HL-60/S4 treated with retinoic acid at 250 ng/mL for 4 days and 3 days (cell line): Measurements from ENCODE around the gene NAA16.
"Not testable (repeated sequence)": the region's sequence is repeated elsewhere in the genome, so short reads cannot be mapped to it uniquely, and the experiment has no call there.

Experiments
- in situ Hi-C: fragments of 300-500 bp; cut with MboI; formaldehyde crosslinking; loops from 2 replicates; pipeline ENCODE4 v1.7.0; 2022; ENCODE audit warnings: low sequenced_read_pairs

NAA16 gene

GRCh38 chr13:41403983-41404382 lies 92.9 kb downstream of the NAA16 start:
- in situ Hi-C loops: no loop called here

- in situ Hi-C loops: no loop called here
Observed at GRCh38 chr13:41405367-41405766, 94.3 kb downstream of the NAA16 start.

GRCh38 chr13:41407380-41407779 lies 96.3 kb downstream of the NAA16 start:
- in situ Hi-C loops: no loop called here

GRCh38 chr13:41408121-41408520 lies 97.1 kb downstream of the NAA16 start:
- in situ Hi-C loops: no loop called here

- in situ Hi-C loops: no loop called here
Observed at GRCh38 chr13:41408746-41409145, 97.7 kb downstream of the NAA16 start.

GRCh38 chr13:41409611-41410010 lies 98.5 kb downstream of the NAA16 start:
- in situ Hi-C loops: no loop called here

GRCh38 chr13:41411060-41411459 lies 100.0 kb downstream of the NAA16 start:
- in situ Hi-C loops: no loop called here

- in situ Hi-C loops: no loop called here
Observed at GRCh38 chr13:41411522-41411921, 100.5 kb downstream of the NAA16 start.

GRCh38 chr13:41413872-41414271 lies 102.8 kb downstream of the NAA16 start:
- in situ Hi-C loops: no loop called here

GRCh38 chr13:41416276-41416675 lies 105.2 kb downstream of the NAA16 start:
- in situ Hi-C loops: no loop called here

GRCh38 chr13:41418027-41418426 lies 107.0 kb downstream of the NAA16 start:
- in situ Hi-C loops: no loop called here

- in situ Hi-C loops: no loop called here
Observed at GRCh38 chr13:41418731-41419130, 107.7 kb downstream of the NAA16 start.

- in situ Hi-C loops: no loop called here
Observed at GRCh38 chr13:41419206-41419605, 108.1 kb downstream of the NAA16 start.

- in situ Hi-C loops: no loop called here
Observed at GRCh38 chr13:41420146-41420545, 109.1 kb downstream of the NAA16 start.

GRCh38 chr13:41421330-41421729 lies 110.3 kb downstream of the NAA16 start:
- in situ Hi-C loops: not testable (repeated sequence)

- in situ Hi-C loops: not testable (repeated sequence)
Observed at GRCh38 chr13:41421983-41422382, 110.9 kb downstream of the NAA16 start.

- in situ Hi-C loops: not testable (repeated sequence)
Observed at GRCh38 chr13:41423259-41423658, 112.2 kb downstream of the NAA16 start.

GRCh38 chr13:41424675-41425074 lies 113.6 kb downstream of the NAA16 start:
- in situ Hi-C loops: not testable (repeated sequence)

GRCh38 chr13:41426047-41426446 lies 115.0 kb downstream of the NAA16 start:
- in situ Hi-C loops: no loop called here
